ENCODE measurements around the gene SORBS2. TPM values are rescaled to one million over a fixed set of nuclear protein-coding genes. Genes with fewer than 3 reads are reported as not detected.

SORBS2 gene
- total RNA-seq, 1 experiment from 2014 or later = 44.5 TPM

- H3K9me3 Mint-ChIP-seq = peaks cover 6% of the 10 kb centered on the region; the same call in 1 of the 2 replicates
- no peak overlapping the region for H3K4me3 Mint-ChIP-seq
- TF ChIP-seq EMX1 (CRISPR knock-in tag; IDR thresholded peaks at IDR 0.05) (no peak), TEAD1 (CRISPR knock-in tag; IDR thresholded peaks at IDR 0.05) (no peak), USF1 (CRISPR knock-in tag; IDR thresholded peaks at IDR 0.05) (no peak), SP1 (CRISPR knock-in tag; conservative IDR thresholded peaks at IDR 0.05) (no peak), SMAD4 (CRISPR knock-in tag; IDR thresholded peaks at IDR 0.05) (no peak), TP53 (CRISPR knock-in tag; IDR thresholded peaks at IDR 0.05) (no peak), AFF4 (CRISPR knock-in tag; IDR thresholded peaks at IDR 0.05; ENCODE audit: borderline replicate concordance) (no peak), ESRRA (CRISPR knock-in tag; IDR thresholded peaks at IDR 0.05; ENCODE audit: borderline replicate concordance) (no peak), IRF1 (CRISPR knock-in tag; IDR thresholded peaks at IDR 0.05) (no peak), TEAD4 (CRISPR knock-in tag; IDR thresholded peaks at IDR 0.05) (no peak), PRRX2 (CRISPR knock-in tag; IDR thresholded peaks at IDR 0.05) (no peak), CREB1 (CRISPR knock-in tag; IDR thresholded peaks at IDR 0.05) (no peak)
- TF ChIP-seq, protein P1, sequence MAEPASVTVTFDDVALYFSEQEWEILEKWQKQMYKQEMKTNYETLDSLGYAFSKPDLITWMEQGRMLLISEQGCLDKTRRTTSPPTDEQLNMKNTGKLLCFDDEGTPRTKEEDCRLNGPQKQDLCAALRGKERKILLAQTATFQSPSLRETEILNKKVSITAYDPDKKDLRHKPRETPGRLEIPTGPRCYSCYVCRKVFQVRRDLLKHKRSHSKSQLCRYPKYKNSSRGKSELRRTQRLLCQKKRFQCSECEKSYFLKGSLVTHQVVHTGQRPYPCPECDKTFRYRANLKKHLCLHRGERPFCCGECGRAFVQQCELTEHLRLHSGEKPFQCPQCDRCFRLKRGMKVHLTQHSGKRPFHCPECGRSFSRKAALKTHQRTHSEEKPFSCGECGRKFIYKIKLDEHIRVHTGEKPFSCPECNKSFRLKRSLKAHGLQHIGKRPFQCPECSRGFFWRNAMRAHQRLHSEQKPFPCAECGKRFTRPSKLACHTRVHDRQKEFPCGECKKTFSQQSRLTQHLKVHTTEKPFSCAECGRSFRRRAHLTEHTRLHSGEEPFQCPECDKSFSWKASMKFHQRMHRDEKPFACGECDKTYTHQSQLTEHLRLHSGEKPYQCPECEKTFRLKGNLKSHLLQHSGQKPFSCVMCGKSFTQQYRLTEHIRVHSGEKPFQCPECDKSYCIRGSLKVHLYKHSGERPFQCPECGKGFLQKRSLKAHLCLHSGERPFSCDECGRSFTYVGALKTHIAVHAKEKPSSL (CRISPR knock-in tag; conservative IDR thresholded peaks at IDR 0.05) = no peak
- TF ChIP-seq, protein P2, sequence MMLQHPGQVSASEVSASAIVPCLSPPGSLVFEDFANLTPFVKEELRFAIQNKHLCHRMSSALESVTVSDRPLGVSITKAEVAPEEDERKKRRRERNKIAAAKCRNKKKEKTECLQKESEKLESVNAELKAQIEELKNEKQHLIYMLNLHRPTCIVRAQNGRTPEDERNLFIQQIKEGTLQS (CRISPR knock-in tag; conservative IDR thresholded peaks at IDR 0.05) = no peak
- TF ChIP-seq, protein P3, sequence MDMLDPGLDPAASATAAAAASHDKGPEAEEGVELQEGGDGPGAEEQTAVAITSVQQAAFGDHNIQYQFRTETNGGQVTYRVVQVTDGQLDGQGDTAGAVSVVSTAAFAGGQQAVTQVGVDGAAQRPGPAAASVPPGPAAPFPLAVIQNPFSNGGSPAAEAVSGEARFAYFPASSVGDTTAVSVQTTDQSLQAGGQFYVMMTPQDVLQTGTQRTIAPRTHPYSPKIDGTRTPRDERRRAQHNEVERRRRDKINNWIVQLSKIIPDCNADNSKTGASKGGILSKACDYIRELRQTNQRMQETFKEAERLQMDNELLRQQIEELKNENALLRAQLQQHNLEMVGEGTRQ (CRISPR knock-in tag; IDR thresholded peaks at IDR 0.05) = no peak
- TF ChIP-seq, protein P4, sequence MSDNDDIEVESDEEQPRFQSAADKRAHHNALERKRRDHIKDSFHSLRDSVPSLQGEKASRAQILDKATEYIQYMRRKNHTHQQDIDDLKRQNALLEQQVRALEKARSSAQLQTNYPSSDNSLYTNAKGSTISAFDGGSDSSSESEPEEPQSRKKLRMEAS (CRISPR knock-in tag; IDR thresholded peaks at IDR 0.05) = no peak
- TF ChIP-seq, protein P5, sequence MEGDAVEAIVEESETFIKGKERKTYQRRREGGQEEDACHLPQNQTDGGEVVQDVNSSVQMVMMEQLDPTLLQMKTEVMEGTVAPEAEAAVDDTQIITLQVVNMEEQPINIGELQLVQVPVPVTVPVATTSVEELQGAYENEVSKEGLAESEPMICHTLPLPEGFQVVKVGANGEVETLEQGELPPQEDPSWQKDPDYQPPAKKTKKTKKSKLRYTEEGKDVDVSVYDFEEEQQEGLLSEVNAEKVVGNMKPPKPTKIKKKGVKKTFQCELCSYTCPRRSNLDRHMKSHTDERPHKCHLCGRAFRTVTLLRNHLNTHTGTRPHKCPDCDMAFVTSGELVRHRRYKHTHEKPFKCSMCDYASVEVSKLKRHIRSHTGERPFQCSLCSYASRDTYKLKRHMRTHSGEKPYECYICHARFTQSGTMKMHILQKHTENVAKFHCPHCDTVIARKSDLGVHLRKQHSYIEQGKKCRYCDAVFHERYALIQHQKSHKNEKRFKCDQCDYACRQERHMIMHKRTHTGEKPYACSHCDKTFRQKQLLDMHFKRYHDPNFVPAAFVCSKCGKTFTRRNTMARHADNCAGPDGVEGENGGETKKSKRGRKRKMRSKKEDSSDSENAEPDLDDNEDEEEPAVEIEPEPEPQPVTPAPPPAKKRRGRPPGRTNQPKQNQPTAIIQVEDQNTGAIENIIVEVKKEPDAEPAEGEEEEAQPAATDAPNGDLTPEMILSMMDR (IDR thresholded peaks at IDR 0.05) = no peak
- TF ChIP-seq, protein P6, sequence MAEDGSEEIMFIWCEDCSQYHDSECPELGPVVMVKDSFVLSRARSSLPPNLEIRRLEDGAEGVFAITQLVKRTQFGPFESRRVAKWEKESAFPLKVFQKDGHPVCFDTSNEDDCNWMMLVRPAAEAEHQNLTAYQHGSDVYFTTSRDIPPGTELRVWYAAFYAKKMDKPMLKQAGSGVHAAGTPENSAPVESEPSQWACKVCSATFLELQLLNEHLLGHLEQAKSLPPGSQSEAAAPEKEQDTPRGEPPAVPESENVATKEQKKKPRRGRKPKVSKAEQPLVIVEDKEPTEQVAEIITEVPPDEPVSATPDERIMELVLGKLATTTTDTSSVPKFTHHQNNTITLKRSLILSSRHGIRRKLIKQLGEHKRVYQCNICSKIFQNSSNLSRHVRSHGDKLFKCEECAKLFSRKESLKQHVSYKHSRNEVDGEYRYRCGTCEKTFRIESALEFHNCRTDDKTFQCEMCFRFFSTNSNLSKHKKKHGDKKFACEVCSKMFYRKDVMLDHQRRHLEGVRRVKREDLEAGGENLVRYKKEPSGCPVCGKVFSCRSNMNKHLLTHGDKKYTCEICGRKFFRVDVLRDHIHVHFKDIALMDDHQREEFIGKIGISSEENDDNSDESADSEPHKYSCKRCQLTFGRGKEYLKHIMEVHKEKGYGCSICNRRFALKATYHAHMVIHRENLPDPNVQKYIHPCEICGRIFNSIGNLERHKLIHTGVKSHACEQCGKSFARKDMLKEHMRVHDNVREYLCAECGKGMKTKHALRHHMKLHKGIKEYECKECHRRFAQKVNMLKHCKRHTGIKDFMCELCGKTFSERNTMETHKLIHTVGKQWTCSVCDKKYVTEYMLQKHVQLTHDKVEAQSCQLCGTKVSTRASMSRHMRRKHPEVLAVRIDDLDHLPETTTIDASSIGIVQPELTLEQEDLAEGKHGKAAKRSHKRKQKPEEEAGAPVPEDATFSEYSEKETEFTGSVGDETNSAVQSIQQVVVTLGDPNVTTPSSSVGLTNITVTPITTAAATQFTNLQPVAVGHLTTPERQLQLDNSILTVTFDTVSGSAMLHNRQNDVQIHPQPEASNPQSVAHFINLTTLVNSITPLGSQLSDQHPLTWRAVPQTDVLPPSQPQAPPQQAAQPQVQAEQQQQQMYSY (CRISPR knock-in tag; IDR thresholded peaks at IDR 0.05) = no peak
- TF ChIP-seq, protein P7, sequence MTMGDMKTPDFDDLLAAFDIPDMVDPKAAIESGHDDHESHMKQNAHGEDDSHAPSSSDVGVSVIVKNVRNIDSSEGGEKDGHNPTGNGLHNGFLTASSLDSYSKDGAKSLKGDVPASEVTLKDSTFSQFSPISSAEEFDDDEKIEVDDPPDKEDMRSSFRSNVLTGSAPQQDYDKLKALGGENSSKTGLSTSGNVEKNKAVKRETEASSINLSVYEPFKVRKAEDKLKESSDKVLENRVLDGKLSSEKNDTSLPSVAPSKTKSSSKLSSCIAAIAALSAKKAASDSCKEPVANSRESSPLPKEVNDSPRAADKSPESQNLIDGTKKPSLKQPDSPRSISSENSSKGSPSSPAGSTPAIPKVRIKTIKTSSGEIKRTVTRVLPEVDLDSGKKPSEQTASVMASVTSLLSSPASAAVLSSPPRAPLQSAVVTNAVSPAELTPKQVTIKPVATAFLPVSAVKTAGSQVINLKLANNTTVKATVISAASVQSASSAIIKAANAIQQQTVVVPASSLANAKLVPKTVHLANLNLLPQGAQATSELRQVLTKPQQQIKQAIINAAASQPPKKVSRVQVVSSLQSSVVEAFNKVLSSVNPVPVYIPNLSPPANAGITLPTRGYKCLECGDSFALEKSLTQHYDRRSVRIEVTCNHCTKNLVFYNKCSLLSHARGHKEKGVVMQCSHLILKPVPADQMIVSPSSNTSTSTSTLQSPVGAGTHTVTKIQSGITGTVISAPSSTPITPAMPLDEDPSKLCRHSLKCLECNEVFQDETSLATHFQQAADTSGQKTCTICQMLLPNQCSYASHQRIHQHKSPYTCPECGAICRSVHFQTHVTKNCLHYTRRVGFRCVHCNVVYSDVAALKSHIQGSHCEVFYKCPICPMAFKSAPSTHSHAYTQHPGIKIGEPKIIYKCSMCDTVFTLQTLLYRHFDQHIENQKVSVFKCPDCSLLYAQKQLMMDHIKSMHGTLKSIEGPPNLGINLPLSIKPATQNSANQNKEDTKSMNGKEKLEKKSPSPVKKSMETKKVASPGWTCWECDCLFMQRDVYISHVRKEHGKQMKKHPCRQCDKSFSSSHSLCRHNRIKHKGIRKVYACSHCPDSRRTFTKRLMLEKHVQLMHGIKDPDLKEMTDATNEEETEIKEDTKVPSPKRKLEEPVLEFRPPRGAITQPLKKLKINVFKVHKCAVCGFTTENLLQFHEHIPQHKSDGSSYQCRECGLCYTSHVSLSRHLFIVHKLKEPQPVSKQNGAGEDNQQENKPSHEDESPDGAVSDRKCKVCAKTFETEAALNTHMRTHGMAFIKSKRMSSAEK (CRISPR knock-in tag; IDR thresholded peaks at IDR 0.05; ENCODE audit: borderline replicate concordance) = no peak
- H3K27ac Mint-ChIP-seq = no peak overlapping the region
- ATAC-seq (no peak), DNase-seq (ENCODE audit: low spot score) (no peak)
- H3K4me1 Mint-ChIP-seq = peaks cover 32% of the 10 kb centered on the region
- ChIA-PET CTCF (interaction anchor here (0.5 kb wide), 1 partner anchor 308 kb away, joined by 4 read pairs; no protein-coding TSS in a partner anchor), POLR2A (no interaction called here)
- no peaks in the 10 kb centered on the region for H3K27me3 Mint-ChIP-seq (ENCODE audit: low read depth)
- H3K36me3 Mint-ChIP-seq = no peaks in the 10 kb centered on the region
Observed at GRCh38 chr4:185783574-185783973, 28.4 kb downstream of the SORBS2 start.

Data from WTC11 (cell line).